Measurements from ENCODE around the gene RPS15A.
"Not testable (repeated sequence)": the region's sequence is repeated elsewhere in the genome, so short reads cannot be mapped to it uniquely, and the experiment has no call there.

The RPS15A gene

DNA sequence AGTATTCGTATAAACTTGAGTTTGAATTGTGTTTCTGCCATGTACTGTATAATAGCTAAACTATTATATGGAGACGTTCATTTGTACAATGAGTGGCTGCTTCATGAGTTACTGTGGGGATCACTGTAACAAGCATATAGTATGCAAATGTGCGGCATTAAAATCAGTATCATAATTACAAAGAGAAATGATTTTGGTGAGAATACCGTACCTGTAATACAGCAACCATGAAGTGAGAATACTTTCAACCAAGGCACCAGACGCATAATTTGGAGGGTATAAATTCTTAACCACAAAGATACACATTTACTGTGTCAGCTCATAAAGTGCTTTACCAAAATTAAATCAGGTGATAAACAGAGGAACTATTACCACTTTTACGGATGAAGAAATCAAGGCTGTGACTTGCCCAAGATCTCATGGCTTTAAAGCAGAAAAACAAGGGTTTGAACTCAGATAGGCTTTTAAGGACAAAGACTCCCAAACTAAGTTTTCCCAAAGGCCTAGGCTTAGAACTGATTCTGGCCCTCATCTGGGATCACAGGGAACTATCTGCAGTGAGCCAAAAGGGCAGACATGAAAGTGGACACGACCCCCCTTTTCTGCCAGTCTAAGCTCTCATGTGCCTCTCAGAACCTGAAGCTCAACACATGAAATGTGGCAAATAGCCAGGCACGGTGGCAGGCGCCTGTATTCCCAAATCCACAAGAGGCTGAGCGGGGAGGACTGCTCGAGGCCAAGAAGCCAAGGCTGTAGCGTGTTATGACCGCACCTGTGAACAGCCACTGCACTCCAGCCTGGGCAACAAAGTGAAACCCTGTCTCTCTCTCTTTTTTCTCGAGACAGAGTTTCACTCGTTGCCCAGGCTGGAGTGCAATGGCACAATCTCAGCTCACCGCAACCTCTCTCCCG, 6.4 kb downstream of the RPS15A start:
- TF ChIP-seq, protein P1, sequence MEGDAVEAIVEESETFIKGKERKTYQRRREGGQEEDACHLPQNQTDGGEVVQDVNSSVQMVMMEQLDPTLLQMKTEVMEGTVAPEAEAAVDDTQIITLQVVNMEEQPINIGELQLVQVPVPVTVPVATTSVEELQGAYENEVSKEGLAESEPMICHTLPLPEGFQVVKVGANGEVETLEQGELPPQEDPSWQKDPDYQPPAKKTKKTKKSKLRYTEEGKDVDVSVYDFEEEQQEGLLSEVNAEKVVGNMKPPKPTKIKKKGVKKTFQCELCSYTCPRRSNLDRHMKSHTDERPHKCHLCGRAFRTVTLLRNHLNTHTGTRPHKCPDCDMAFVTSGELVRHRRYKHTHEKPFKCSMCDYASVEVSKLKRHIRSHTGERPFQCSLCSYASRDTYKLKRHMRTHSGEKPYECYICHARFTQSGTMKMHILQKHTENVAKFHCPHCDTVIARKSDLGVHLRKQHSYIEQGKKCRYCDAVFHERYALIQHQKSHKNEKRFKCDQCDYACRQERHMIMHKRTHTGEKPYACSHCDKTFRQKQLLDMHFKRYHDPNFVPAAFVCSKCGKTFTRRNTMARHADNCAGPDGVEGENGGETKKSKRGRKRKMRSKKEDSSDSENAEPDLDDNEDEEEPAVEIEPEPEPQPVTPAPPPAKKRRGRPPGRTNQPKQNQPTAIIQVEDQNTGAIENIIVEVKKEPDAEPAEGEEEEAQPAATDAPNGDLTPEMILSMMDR (IDR thresholded peaks at IDR 0.05; ENCODE audit: unreplicated experiment in 3 of 3) = no peak
- Mint-ChIP-seq H3K36me3 (ENCODE audit: low read depth) (peaks cover 52% of the 10 kb centered on the region), H3K4me3 (peak overlapping the region in 1 of 3 experiments; percentile 13), H3K4me1 (peaks cover 43% of the 10 kb centered on the region), H3K27me3 (ENCODE audit: low read depth) (no peaks in the 10 kb centered on the region), H3K27ac (no peak overlapping the region), H3K9me3 (no peaks in the 10 kb centered on the region)

DNA sequence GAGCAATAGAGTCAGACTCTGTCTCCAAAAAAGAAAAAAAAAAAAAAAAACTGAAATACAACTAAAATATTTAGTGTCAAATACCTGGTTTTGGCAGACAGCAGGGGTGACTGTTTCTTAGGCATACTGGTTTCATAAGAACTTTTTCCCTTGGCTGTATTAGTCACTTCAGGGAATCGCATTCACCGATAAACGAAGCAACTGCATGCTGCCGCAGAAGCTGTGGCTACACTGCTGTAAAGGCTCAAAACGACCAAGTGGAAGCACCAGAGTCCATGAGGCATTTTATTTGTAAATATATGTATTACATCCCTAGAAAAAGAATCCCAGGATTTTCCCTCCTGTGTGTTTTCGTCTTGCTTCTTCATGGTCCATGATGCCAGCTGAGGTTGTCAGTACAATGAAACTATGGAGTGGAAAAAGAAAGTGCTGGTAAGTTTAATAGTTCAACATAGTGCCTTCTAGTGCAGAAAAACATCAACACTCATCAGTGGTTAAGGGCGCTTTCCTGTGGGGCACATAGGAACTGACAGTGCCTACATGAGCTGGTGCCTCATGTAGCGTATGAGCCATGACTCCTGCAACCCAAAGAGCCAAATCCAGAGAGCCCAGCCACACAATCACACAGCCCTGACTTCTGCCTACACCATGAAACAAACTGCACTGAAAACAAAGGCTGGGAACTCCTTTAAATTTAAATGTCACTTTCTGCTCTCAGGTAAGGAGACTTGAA, 7.3 kb downstream of the RPS15A start:
- no peak overlapping the region for H3K4me3 Mint-ChIP-seq
- TF ChIP-seq, protein P1 (IDR thresholded peaks at IDR 0.05; ENCODE audit: unreplicated experiment in 3 of 3) = no peak
- H3K36me3 Mint-ChIP-seq (ENCODE audit: low read depth) = peaks cover 44% of the 10 kb centered on the region
- no peaks in the 10 kb centered on the region for H3K27me3 Mint-ChIP-seq (ENCODE audit: low read depth)
- no peak overlapping the region for H3K27ac Mint-ChIP-seq
- H3K4me1 Mint-ChIP-seq = peaks cover 35% of the 10 kb centered on the region
- H3K9me3 Mint-ChIP-seq = no peaks in the 10 kb centered on the region

DNA sequence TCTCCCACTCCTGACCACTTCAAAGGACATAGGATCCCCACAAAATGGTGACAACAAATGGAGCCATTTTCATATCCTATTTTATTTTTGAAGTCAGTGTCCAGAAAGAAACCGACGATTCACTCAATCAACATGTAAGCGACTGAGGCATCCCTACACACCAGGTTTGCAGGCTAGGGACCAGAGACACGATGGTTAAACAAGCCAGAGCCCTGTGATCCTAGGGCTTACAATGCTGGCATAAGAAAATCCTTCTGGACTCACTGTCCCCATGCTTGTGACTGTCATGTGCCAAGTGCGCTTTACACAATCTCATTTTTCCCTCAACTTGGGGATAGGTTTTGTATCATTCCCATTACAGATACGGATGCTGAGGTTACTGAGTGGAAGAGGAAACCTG, 8.9 kb downstream of the RPS15A start:
- H3K4me3 Mint-ChIP-seq; H3K9me3 Mint-ChIP-seq; H3K27ac Mint-ChIP-seq; H3K27me3 Mint-ChIP-seq (ENCODE audit: low read depth): not testable (repeated sequence)
- peaks cover 35% of the 10 kb centered on the region for H3K36me3 Mint-ChIP-seq (ENCODE audit: low read depth)
- H3K4me1 Mint-ChIP-seq = peaks cover 25% of the 10 kb centered on the region

DNA sequence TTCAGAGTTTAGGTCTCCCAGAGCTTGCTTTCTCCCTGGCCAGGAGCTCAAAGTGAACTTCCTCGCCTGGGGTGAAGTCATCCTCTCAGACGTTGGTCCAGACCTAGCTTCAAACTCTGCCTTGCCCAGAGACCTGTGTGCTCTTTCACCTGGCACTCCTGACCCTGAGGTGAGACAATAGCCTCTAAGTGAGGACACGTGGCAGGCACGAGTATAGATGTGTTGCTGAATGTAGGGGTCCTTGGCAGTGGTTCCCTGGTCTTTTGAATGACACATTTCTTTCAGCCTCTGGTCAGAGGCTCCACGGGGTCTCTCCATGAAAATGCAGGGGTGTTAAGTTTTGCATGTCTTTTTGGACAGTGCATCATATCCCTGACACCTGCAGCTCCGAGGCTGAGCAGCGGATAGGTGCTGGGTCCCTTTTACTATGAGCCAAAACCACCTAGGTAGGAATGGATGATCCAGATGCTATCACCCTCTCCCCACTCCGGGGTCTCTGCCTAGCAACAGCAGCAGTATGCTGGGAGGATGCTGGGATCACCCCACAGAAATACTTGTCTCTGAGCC, 9.6 kb downstream of the RPS15A start:
- H3K27ac Mint-ChIP-seq; H3K9me3 Mint-ChIP-seq; H3K4me3 Mint-ChIP-seq; H3K27me3 Mint-ChIP-seq (ENCODE audit: low read depth): not testable (repeated sequence)
- Mint-ChIP-seq H3K36me3 (ENCODE audit: low read depth) (peaks cover 29% of the 10 kb centered on the region), H3K4me1 (peaks cover 19% of the 10 kb centered on the region)

DNA sequence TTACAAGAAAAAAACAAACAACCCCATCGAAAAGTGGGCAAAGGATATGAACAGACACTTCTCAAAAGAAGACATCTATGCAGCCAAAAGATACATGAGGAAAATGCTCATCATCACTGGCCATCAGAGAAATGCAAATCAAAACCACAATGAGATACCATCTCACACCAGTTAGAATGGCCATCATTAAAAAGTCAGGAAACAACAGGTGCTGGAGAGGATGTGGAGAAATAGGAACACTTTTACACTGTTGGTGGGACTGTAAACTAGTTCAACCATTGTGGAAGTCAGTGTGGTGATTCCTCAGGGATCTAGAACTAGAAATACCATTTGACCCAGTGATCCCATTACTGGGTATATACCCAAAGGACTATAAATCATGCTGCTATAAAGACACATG, 12.5 kb downstream of the RPS15A start:
- not testable (repeated sequence) for H3K36me3 Mint-ChIP-seq (ENCODE audit: low read depth); H3K4me3 Mint-ChIP-seq; H3K27me3 Mint-ChIP-seq (ENCODE audit: low read depth); H3K27ac Mint-ChIP-seq; H3K4me1 Mint-ChIP-seq; H3K9me3 Mint-ChIP-seq

DNA sequence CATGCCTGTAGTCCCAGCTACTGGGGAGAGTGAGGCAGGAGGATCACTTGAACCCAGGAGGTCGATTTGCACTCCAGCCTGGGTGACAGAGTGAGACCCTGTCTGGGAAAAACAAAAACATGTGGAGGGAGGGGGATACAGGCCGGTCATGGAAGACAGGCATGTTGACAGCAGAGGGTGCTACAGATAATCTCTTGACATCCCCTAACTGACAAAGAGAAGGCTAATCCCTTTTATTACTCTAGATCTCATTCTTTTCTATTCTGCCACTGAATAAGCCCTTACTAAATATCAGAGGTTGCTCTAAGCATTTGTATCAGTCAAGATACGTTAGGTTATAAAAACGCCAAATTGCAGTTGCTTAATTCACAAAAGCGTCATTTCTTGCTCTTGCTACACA, 13.8 kb downstream of the RPS15A start:
- not testable (repeated sequence) for H3K27me3 Mint-ChIP-seq (ENCODE audit: low read depth); H3K36me3 Mint-ChIP-seq (ENCODE audit: low read depth); H3K4me3 Mint-ChIP-seq; H3K4me1 Mint-ChIP-seq; H3K9me3 Mint-ChIP-seq; H3K27ac Mint-ChIP-seq

DNA sequence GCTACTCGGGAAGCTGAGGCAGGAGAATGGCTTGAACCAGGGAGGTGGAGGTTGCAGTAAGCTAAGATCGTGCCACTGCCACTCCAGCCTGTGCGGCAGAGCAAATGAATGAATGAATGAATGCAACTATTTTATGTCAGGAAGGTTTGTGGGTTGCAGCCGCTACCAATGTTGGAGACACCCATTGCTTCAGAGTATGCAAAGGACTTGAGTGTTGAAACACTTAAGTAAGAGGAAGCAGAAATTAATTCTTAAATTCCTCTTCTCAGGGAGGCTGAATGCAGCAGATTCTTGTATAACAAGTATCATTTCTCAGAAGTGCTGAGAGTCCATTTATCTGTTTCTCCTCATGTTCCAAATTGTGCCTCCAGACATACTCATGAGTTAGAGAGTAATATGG, 15.5 kb downstream of the RPS15A start:
- not testable (repeated sequence) for H3K36me3 Mint-ChIP-seq (ENCODE audit: low read depth); H3K27ac Mint-ChIP-seq; H3K9me3 Mint-ChIP-seq; H3K4me3 Mint-ChIP-seq; H3K4me1 Mint-ChIP-seq; H3K27me3 Mint-ChIP-seq (ENCODE audit: low read depth)

DNA sequence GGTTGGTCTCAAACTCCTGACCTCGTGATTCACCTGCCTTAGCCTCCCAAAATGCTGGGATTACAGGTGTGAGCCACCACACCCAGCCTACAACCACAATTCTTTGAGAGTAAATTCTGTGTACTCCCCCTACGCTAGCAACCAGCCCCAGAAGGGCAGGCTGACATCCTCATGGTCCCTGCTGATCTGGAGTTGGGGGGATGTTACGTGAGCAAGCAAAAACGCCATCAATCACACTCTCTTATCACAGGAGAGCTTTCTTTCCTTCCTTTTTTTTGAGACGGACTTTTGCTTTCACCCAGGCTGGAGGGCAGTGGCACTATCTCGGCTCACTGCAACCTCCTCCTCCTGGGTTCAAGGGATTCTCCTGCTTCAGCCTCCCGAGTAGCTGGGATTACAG, 18.0 kb downstream of the RPS15A start:
- H3K27ac Mint-ChIP-seq; H3K9me3 Mint-ChIP-seq; H3K27me3 Mint-ChIP-seq (ENCODE audit: low read depth); H3K4me1 Mint-ChIP-seq; H3K4me3 Mint-ChIP-seq; H3K36me3 Mint-ChIP-seq (ENCODE audit: low read depth): not testable (repeated sequence)

DNA sequence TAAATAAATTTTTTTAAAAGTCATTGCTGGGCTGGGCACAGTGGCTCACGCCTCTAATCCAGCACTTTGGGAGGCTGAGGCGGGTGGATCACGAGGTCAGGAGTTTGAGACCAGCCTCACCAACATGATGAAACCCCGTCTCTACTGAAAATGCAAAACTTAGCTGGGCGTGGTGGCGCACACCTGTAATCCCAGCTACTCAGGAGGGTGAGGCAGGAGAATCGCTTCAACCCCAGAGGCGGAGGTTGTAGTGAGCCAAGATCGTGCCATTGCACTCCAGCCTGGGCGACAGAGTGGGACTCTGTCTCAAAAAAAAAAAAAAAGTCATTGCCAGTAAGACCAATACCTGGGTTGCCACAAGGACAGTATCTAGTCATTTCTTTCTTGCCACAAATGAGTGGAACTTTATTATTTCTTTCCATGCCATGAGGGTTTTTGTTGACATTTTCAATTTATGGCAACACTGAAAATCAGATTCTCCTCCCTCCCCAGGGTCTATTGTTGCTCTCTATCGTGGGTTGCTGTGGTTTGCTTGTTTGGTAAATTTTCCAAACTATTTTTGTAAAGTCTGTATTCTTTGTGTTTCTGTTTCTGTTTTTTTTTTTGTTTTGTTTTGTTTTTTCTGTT, 19.7 kb downstream of the RPS15A start:
- not testable (repeated sequence) for H3K4me3 Mint-ChIP-seq; H3K27ac Mint-ChIP-seq; H3K4me1 Mint-ChIP-seq; H3K36me3 Mint-ChIP-seq (ENCODE audit: low read depth); H3K27me3 Mint-ChIP-seq (ENCODE audit: low read depth); H3K9me3 Mint-ChIP-seq

DNA sequence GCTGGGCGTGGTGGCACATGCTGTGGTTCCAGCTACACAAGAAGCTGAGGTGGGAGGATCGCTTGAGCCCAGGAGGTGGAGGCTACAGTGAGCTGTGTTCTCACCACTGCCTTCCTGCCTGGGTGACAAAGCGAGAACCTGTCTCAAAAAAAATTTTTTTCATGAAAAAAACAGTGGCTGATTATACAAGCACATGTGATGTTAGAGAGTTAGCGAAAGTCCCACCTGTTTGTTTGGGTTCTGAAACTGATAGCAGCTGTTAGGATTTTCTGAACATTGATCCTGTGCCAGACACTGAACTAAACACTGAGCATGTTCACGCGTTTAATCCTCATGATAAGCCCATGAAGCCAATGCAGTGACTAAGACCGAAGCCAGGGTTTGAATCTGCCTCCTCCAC, 22.9 kb downstream of the RPS15A start:
- not testable (repeated sequence) for H3K4me1 Mint-ChIP-seq; H3K36me3 Mint-ChIP-seq (ENCODE audit: low read depth); H3K27ac Mint-ChIP-seq; H3K27me3 Mint-ChIP-seq (ENCODE audit: low read depth); H3K4me3 Mint-ChIP-seq; H3K9me3 Mint-ChIP-seq

DNA sequence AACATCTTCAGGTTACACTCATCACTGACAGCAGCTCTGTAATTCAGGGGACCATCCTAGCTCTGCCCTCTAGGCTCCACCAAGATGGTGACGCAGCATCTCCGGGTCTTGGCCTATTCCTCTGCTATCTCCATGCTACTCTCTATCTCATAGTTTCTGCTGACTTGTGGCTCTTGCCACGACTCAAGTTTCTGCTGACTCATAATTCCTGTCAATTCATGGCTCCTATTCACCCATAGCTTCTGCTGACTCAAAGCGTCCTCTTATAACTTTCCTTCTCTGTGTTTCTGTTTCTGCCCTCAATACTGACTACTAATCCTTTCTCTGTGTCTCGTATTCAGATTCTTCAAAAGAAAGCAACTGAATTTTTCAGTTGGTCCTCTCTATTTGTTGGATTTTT, 27.4 kb downstream of the RPS15A start:
- H3K27me3 Mint-ChIP-seq (ENCODE audit: low read depth); H3K27ac Mint-ChIP-seq; H3K4me3 Mint-ChIP-seq; H3K36me3 Mint-ChIP-seq (ENCODE audit: low read depth); H3K9me3 Mint-ChIP-seq; H3K4me1 Mint-ChIP-seq: not testable (repeated sequence)

All from nephron (organoid).